ENCODE data around the gene RAB6B. TPM values are rescaled to one million over a fixed set of nuclear protein-coding genes. Genes with fewer than 3 reads are reported as not detected.

The RAB6B gene
- total RNA-seq, 1 donor from 2014 or later, result 51.6 TPM

- ATAC-seq (no peak), DNase-seq (no peak)
- intact Hi-C loops (cut with micrococcal nuclease), result no loop called here
Observed at GRCh38 chr3:133905376-133905775, 9.7 kb upstream of the RAB6B start.

GRCh38 chr3:133901847-133902246 is 6.2 kb upstream of the RAB6B start:
- ATAC-seq (no peak), DNase-seq (no peak)
- intact Hi-C loops (cut with micrococcal nuclease), result no loop called here

GRCh38 chr3:133901083-133901482 is 5.4 kb upstream of the RAB6B start:
- DNase-seq, result no peak
- peak; percentile 62 for ATAC-seq
- intact Hi-C loops (cut with micrococcal nuclease), result no loop called here

DNA sequence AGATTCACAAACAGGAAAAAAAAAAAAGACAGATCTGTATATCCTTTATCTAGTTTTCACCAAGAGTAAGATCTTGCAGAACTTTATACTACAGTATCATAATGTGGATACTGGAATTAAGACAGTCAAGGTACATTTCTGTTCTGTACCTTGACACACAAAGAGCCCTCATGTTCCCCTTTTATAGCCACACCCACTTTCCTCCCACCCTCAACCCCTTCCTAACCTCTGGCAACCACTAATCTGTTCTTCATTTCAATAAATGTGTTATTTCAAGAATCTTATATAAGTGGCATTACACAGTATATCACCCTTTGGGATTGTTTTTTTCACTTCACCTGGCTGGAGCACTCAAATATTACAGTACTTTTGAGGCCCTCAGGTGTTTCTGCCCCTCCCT is 3.6 kb upstream of the RAB6B start:
- intact Hi-C loops (cut with micrococcal nuclease), result loop anchor here (10.0 kb wide), 1 partner anchor 75 kb away; no protein-coding TSS in a partner anchor

DNA sequence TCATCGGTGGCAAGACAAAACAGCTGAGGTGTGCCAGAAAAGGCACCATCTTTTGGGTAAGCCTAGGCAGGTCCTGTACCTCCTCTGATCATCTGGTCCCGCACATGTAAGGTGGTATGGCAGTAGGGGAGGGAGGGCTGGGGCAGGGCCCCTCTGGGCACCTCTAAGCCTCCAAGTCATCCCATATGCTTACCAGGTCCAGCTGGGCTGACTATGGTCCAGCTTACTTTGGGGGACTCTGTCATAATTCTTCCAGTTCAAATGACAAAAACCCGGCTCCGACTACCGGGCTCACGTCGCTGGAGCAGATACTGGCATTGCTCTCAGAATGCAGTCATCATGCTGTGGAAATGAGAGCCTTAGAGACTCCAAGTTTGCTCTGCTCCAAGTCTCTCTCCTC is 1.9 kb upstream of the RAB6B start:
- no peak for ATAC-seq
- no peak for DNase-seq
- intact Hi-C loops (cut with micrococcal nuclease), result loop anchor here (10.0 kb wide), 1 partner anchor 73 kb away; no protein-coding TSS in a partner anchor

More for the DNA sequence above, 3.6 kb upstream of the RAB6B start:
- no peak for DNase-seq
- no peak for ATAC-seq

GRCh38 chr3:133896002-133896761 is 500 bp upstream of the RAB6B start:
- ATAC-seq, result no peak
- intact Hi-C loops (cut with micrococcal nuclease), result loop anchor here (10.0 kb wide), 1 partner anchor 71 kb away; no protein-coding TSS in a partner anchor
- no peak for DNase-seq

DNA sequence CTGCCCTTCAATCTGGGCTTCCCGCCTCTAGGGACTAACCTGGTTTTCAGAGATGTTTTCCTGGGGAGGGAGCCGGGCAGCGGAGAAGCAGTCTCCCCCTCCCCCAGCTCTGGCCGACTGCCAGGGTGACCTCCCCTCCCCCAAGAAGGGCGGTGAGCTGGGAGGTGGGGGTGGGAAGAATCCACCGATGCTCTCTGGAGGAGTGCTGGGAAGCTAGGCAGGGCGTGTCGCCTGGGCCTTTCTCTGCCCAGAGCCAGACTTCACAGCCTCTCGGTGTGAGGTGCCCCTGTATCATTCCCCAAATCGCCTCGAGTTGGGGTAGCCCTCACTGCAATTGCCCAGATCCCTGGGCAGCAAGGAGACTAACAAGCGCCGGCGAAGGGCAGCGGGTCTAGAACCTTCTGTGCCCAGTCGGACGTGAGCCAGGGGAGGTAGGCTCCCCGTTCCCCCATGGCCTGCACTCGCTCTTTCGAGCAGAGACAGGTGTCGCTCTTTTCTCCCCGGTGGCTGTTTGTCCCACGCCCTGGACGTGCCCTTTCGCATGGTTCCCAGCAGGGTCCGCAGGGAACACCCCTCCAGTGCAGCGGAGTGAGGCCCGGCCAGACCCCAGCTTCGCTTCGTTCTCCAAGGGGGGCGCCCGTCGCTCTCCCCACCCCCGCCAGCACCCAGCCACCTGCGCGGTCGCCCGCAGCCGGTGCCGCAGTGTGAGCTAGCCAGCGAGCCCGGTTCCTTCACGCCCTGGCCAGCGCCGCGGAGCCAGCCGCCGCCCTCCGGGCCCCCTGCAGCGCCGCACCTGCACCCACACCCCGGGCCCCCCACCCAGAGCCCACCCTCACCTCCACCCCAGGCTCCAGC is 1.1 kb downstream of the RAB6B start:
- DNase-seq (peak; percentile 49), ATAC-seq (peak; percentile 37)
- intact Hi-C loops (cut with micrococcal nuclease), result loop anchor here (10.0 kb wide), 1 partner anchor 70 kb away; no protein-coding TSS in a partner anchor

DNA sequence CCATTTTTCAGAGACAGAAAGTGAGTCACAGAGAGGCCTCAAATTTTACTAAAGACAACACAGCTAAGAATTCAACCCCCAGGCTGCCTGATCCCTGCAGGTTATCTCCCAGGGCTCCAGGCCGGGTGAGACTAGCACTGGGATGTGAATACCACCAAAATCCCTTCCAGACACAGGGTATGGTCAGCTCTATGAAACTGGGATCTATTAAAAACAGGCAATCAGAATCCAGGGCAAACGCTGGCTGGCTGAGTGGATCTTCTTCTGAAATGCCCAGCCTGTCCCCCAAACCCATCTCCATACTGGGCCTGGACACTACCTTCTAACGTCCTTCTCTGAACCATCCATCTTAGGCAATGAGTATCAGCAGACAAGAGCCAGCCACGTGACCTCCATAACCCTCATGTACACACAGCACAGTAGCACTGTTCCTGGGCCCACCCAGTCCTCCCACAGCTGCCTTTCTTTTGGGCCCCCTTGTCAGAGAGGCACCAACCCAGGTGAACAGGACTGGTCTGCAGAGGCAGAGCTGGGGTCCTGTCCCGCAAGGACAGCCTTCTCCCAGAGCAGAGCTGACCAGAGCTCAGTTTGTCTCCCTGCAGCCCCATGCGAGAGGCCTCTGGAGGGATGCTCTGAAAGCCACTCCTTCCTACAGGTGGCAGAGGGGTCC is 1.9 kb downstream of the RAB6B start:
- ATAC-seq (no peak), DNase-seq (no peak)
- intact Hi-C loops (cut with micrococcal nuclease), result loop anchor here (10.0 kb wide), 1 partner anchor 69 kb away; no protein-coding TSS in a partner anchor

- DNase-seq (peak; percentile 87), ATAC-seq (peak; percentile 86)
- intact Hi-C loops (cut with micrococcal nuclease), result loop anchor here (10.0 kb wide), 1 partner anchor 68 kb away; no protein-coding TSS in a partner anchor
Observed at GRCh38 chr3:133892541-133893231, 3.0 kb downstream of the RAB6B start.

DNA sequence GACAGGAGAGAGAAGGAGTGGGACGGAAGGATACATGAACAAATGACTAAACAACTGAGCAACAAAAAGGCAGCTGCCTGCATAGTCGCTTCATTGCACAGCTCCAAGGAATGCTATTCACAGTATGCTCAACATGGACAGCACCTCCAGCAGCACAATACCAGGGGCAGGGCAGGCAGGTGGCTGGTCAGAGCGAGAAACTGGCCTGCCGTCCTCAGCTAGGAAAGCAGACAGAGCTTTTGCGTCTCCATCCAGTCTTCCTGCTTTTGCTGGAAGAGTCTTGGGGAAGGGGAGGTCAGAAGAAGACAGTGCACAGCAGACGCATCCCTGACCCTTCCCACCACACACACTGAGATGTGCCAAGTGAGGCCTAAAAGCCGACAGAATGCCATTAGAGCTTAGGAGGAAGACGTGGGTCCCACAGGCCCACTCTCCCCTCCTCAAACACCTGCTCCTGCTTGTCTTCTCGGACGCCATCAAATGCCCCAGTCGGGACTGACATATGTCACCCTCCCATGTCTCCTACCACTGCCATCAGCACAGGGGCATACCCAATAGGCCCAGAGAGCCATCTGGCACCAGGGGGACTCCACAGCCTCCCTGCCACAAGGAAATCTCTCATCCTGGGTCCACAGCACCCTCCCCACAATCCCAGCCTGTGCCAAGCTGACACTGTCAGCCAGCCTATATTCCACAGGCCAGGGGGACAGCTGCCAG is 3.9 kb downstream of the RAB6B start:
- no peak for DNase-seq
- ATAC-seq, result no peak
- intact Hi-C loops (cut with micrococcal nuclease), result loop anchor here (10.0 kb wide), 1 partner anchor 67 kb away; no protein-coding TSS in a partner anchor

DNA sequence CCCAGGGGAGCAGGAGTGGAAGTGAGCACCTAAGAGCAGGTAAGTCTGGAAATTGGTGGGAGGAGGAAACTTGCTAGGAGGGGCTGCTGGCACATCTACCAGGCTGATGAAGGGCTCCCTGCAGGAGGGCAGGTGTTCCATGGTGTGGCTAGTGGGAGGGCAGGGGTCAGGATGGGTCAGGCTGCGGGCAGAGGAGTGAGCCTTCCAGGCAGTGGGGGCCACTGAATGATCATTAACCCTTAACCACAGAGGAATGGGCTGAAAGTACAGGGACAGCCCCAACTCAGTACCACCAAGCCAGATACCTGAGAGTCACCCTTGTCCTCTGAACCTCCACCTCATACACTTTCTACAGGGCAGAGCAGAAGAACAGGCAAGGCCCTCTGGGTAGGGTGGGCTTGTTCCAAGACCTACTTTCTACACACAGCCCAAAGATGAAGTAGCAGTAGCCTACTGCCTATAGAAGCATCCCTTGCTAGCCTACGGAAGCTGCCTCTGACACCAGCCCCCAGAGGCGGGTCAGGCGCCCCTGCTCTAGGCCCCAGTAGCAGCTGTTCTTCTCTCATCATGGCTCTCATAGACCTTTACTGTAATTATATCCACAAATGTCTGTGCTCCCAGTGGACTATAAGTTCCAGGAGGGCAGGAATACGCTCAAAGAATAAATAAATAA is 4.6 kb downstream of the RAB6B start:
- no peak for ATAC-seq
- intact Hi-C loops (cut with micrococcal nuclease), result loop anchor here (10.0 kb wide), 1 partner anchor 66 kb away; no protein-coding TSS in a partner anchor
- DNase-seq, result no peak

DNA sequence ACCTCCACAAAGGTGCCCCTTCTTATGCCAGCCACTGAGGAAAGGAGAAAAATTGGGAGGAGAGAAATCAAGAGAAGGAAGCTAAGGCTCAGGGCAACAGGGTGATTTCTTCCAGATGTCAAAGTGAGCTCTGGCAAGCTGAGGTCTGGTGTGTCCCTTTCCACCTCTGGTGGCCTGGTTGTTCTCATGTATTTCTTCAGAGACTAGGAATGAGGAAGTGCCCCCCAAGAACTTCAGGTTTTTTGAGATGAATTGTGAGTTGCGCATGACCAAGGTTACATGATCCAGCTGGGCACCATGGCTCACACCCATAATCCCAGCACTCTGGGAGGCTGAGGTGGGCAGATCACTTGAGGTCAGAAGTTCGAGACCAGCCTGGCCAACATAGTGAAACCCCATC is 5.6 kb downstream of the RAB6B start:
- intact Hi-C loops (cut with micrococcal nuclease), result loop anchor here (10.0 kb wide), 1 partner anchor 65 kb away; no protein-coding TSS in a partner anchor
- ATAC-seq (no peak), DNase-seq (no peak)

GRCh38 chr3:133888726-133889340 is 6.8 kb downstream of the RAB6B start:
- intact Hi-C loops (cut with micrococcal nuclease), result no loop called here
- DNase-seq, result no peak
- ATAC-seq, result no peak

DNA sequence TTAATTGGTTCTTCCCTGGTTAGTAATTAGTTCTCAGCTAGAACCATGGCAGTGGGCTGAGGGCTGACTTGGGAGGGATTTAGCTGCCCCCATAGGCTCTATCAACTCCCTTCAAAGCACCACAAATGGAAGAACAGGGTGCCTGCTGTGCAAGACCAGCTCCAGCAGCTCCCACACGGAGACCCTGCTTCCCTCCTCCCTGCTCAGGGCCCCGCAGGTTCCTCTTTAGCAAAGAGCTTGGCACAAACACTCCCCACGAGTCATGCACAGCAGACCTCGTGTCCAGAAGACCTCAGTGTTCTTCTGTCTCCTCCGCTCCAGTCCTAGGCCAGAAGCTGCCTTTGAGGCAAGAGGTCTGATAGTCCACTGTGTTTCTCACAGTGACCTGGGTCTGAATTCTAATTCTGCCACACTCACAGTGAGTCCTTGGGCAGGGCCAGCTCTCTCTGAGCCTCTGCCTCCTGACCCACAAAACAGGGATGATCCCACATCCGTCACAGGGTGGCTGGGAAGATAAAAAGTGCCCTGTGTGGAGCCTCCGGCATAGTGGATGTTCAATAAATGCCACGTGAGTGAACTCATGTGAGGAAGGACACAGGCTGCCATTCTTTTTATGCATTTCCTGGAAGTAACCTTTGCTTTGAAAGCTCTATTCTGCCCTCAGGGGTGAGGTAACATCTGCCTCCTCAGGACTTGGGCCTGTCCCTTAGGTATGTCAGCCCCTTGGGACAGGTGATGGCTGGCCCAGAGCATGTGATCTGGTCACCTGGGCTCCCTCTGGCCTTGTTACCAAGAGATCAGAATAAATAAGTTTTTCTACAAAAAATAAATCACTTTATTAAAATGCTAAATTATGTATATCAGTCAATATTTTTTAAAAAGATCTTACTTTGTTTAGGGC is 7.6 kb downstream of the RAB6B start:
- intact Hi-C loops (cut with micrococcal nuclease), result no loop called here
- peak; percentile 12 for ATAC-seq
- no peak for DNase-seq

DNA sequence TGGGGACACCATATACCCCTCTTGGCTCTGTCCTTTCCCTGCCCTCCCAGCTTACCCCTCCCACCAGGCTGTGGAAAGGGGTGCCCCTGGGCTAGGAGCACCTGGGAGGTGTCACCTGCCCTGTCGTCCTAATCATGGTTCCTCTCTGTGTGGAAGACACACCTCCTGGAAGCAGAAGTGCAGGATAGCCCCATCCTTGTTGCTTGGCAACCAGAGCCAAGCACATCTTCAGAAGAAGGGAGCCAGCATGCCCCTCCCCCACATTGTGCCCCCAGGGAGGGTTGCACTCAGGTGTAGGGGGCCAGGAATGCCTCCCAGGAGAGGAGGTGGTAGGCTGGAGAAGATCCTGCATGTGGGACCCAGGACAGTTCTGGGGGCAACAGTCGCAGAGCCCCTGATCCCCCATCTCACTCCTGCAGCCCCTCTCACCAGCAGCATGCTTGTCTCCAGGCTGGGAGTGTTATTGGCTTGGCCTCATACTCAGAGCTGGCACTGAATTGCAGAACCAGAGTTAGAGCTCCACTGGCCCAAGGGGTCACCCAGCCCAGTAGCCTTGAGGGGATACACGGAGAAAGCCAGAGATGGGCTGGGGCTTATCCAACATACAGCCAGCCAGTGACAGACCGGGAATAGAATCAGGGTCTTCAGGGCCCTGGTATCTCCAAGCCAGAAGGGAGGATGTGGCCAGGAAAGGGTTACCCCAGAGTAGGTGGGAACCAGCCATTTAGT is 8.4 kb downstream of the RAB6B start:
- intact Hi-C loops (cut with micrococcal nuclease), result no loop called here
- ATAC-seq, result no peak
- DNase-seq, result no peak

Data from left ventricle myocardium superior (tissue), 1 donor.